Chondrocyte (in vitro differentiated cells): ENCODE measurements around the gene MEIKIN. TPM values are rescaled to one million over a fixed set of nuclear protein-coding genes. Genes with fewer than 3 reads are reported as not detected.

Experiments
- DNase-seq: peaks from one replicate; pipeline ENCODE4 v3.0.0; 2021; ENCODE audit warnings: mixed read lengths, low spot score
- H3K27ac Mint-ChIP-seq: one replicate; pipeline ENCODE4 v1.8.0; 2021; ENCODE audit warnings: mild to moderate bottlenecking, moderate library complexity, mixed read lengths; ENCODE audit not compliant: unreplicated experiment
- H3K27me3 Mint-ChIP-seq: 2 replicates; pipeline ENCODE4 v1.8.0; 2021; ENCODE audit warnings: low read depth, mixed read lengths
- H3K36me3 Mint-ChIP-seq: 2 replicates; pipeline ENCODE4 v1.8.0; 2021; ENCODE audit warnings: low read depth, mixed read lengths
- H3K4me1 Mint-ChIP-seq: 2 replicates; pipeline ENCODE4 v1.8.0; 2021; ENCODE audit warnings: low read depth, mild to moderate bottlenecking, mixed read lengths
- H3K4me3 Mint-ChIP-seq: one replicate; pipeline ENCODE4 v1.8.0; 2021; ENCODE audit warnings: mild to moderate bottlenecking, moderate library complexity, mixed read lengths; ENCODE audit not compliant: unreplicated experiment
- H3K9me3 Mint-ChIP-seq: 2 replicates; pipeline ENCODE4 v1.8.0; 2021; ENCODE audit warnings: low read depth, mixed read lengths
- total RNA-seq: library from RNA; stranded (reverse); gene quantifications from 3 replicates; pipeline ENCODE4 v1.2.1, GENCODE V29; 2021
- TF ChIP-seq, protein P1 (sequence below): fragments of 200-600 bp; sonication (generic); IDR thresholded peaks from 2 replicates; pipeline ENCODE4 v1.5.0; 2021; ENCODE audit warnings: antibody characterized with exemption, mild to moderate bottlenecking, moderate library complexity

MEIKIN gene
- total RNA-seq, 1 donor from 2014 or later: not detected

DNA sequence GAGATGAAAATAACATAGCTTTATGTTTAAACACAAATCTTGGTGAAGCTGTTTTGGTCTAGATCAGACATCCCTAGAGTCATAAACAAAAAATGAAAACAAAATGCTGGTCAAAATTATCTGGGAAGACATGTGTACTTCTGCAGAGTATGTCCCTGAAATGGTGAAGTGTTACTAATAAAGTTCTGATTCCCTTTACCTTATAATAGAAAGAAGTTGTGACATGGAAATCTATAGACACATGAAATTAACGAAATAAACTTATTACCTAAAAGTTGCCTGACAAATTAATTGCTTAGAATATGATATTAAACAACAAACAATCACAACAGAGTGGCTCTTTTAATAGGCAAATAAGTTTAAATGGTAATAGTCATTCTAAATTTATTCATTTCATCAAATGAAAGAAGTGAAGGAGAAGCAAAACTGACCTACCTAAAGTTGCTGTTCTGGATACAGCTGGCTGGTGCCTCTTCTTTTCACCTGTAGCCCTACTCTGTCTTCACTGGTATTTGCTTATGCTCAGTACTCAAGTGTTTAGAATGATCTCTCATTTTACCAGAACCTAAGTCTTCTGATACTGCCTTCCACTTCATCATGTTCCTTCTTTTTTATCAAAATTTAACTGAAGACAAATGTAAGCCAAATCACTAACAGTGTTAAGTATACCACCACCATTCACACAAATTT lies 187.5 kb downstream of the MEIKIN start:
- no peak overlapping the region for H3K4me3 Mint-ChIP-seq
- DNase-seq: no peak
- H3K27ac Mint-ChIP-seq: peak overlapping the region; percentile 34
- H3K4me1 Mint-ChIP-seq: peaks cover 43% of the 10 kb centered on the region
- no peaks in the 10 kb centered on the region for H3K9me3 Mint-ChIP-seq
- H3K27me3 Mint-ChIP-seq: no peaks in the 10 kb centered on the region
- no peaks in the 10 kb centered on the region for H3K36me3 Mint-ChIP-seq
- TF ChIP-seq, protein P1, sequence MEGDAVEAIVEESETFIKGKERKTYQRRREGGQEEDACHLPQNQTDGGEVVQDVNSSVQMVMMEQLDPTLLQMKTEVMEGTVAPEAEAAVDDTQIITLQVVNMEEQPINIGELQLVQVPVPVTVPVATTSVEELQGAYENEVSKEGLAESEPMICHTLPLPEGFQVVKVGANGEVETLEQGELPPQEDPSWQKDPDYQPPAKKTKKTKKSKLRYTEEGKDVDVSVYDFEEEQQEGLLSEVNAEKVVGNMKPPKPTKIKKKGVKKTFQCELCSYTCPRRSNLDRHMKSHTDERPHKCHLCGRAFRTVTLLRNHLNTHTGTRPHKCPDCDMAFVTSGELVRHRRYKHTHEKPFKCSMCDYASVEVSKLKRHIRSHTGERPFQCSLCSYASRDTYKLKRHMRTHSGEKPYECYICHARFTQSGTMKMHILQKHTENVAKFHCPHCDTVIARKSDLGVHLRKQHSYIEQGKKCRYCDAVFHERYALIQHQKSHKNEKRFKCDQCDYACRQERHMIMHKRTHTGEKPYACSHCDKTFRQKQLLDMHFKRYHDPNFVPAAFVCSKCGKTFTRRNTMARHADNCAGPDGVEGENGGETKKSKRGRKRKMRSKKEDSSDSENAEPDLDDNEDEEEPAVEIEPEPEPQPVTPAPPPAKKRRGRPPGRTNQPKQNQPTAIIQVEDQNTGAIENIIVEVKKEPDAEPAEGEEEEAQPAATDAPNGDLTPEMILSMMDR: no peak

Other genes starting within 250 kb of the MEIKIN start
- 26.4 to 40.6 TPM (median 38.4 TPM) in 3 replicates for gene FNIP1, start 148.6 kb downstream of the MEIKIN start, total RNA-seq
- gene ACSL6, start 66.0 kb upstream of the MEIKIN start, total RNA-seq: not detected in 3 replicates
- gene IL3, start 115.0 kb upstream of the MEIKIN start, total RNA-seq: not detected in 3 replicates
- gene CSF2, start 128.1 kb upstream of the MEIKIN start, total RNA-seq: not detected in 3 replicates